Measurements from ENCODE around the gene SLC19A1.
A peak's percentile ranks its signal among the peaks of the same experiment; 100 is the strongest.
"Not testable (repeated sequence)": the region's sequence is repeated elsewhere in the genome, so short reads cannot be mapped to it uniquely, and the experiment has no call there.

Gene SLC19A1

DNA sequence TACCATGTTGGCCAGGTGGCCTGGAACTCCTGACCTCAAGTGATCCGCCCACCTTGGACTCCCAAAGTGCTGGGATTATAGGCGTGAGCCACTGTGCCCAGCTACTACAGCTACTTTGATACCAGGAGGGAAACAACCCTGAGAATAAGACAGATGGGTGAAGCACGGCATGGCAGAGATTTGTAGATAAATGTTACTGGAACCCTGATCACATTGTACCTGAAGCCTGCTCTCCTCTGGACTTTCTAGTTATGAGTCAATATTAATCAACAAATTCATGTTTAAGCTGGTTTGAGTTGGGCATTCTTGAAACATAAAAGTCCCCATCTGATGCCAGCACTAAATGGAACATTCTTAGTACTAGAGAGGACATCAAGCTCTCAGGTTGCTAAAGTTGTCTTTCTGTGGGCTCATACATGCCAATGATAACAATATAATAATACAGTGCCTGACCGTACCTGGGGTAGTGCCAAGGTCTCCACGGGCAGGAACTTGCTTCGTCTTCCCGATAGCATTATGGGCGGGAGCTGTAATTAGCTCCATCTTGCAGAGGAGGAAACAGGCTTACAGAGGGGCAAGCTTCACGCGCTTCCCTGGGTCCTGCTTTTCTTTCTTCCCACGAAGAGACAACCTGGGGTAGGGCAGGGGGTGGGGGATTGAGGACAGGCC is 30.7 kb upstream of the SLC19A1 start:
- no peak overlapping the region for H3K4me3 ChIP-seq (ENCODE audit: low read depth, low read length)
- DNase-seq (ENCODE audit: low read depth) = no peak
- no peak for TF ChIP-seq CTCF (conservative IDR thresholded peaks at IDR 0.05; ENCODE audit: low read depth, low read length)

GRCh38 chr21:45572231-45572630 is 30.0 kb upstream of the SLC19A1 start:
- no peak overlapping the region for H3K4me3 ChIP-seq (ENCODE audit: low read depth, low read length)
- TF ChIP-seq CTCF (conservative IDR thresholded peaks at IDR 0.05; ENCODE audit: low read depth, low read length) = no peak

GRCh38 chr21:45571641-45572040 is 29.4 kb upstream of the SLC19A1 start:
- no peak for TF ChIP-seq CTCF (conservative IDR thresholded peaks at IDR 0.05; ENCODE audit: low read depth, low read length)
- no peak overlapping the region for H3K4me3 ChIP-seq (ENCODE audit: low read depth, low read length)
- no peak for DNase-seq (ENCODE audit: low read depth)

More at GRCh38 chr21:45572231-45572630, 30.0 kb upstream of the SLC19A1 start:
- DNase-seq (ENCODE audit: low read depth) = no peak

- peak; percentile 81 for DNase-seq (ENCODE audit: low read depth)
- no peak for TF ChIP-seq CTCF (conservative IDR thresholded peaks at IDR 0.05; ENCODE audit: low read depth, low read length)
- no peak overlapping the region for H3K4me3 ChIP-seq (ENCODE audit: low read depth, low read length)
Measured at GRCh38 chr21:45570826-45571601, 28.8 kb upstream of the SLC19A1 start.

DNA sequence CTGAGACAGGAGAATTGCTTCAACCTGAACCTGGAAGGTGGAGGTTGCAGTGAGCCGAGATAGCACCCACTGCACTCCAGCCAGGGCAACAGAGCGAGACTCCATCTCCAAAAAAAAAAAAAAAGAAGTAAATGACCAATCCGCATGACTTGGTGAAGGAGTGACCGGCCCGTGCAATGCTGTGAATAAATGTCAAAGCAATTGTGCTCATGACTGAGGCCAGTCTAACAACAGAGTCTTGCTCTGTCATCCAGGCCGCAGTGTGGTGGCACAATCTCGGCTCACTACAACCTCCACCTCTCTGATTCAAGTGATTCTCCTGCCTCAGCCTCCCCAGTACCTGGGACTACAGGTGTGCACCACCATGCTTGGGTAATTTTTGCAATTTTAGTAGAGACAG is 27.8 kb upstream of the SLC19A1 start:
- DNase-seq (ENCODE audit: low read depth) = no peak
- no peak overlapping the region for H3K4me3 ChIP-seq (ENCODE audit: low read depth, low read length)
- no peak for TF ChIP-seq CTCF (conservative IDR thresholded peaks at IDR 0.05; ENCODE audit: low read depth, low read length)

GRCh38 chr21:45568383-45568782 is 26.1 kb upstream of the SLC19A1 start:
- no peak for TF ChIP-seq CTCF (conservative IDR thresholded peaks at IDR 0.05; ENCODE audit: low read depth, low read length)
- no peak for DNase-seq (ENCODE audit: low read depth)
- no peak overlapping the region for H3K4me3 ChIP-seq (ENCODE audit: low read depth, low read length)

GRCh38 chr21:45564137-45564536 is 21.9 kb upstream of the SLC19A1 start:
- not testable (repeated sequence) for H3K4me3 ChIP-seq (ENCODE audit: low read depth, low read length); DNase-seq (ENCODE audit: low read depth)

Data from choroid plexus epithelial cell (primary cell).